ENCODE data around the gene SDF4.

SDF4 gene

GRCh38 chr1:1182491-1183220 lies 49.1 kb downstream of the SDF4 start:
- Histone ChIP-seq H3K9me3 (ENCODE audit: insufficient read depth, low read length) (no peaks in the 10 kb centered on the region), H3K27ac (ENCODE audit: low read length) (no peak overlapping the region), H3K27me3 (ENCODE audit: low read depth, low read length) (no peaks in the 10 kb centered on the region; the same call in 1 of the 2 replicates), H4K20me1 (ENCODE audit: insufficient read depth, low read length) (no peaks in the 10 kb centered on the region), H3K4me3 (ENCODE audit: low read length) (no peak overlapping the region), H3K36me3 (replicated peaks; ENCODE audit: low read depth, low read length) (no peaks in the 10 kb centered on the region), H2AFZ (ENCODE audit: low read depth, low read length) (no peak overlapping the region), H3K79me2 (ENCODE audit: low read length) (no peaks in the 10 kb centered on the region), H3K4me1 (ENCODE audit: low read length) (no peaks in the 10 kb centered on the region), H3K9ac (ENCODE audit: low read length) (no peak overlapping the region), H3K4me2 (ENCODE audit: low read length) (no peak overlapping the region)
- TF ChIP-seq CTCF (IDR thresholded peaks at IDR 0.05; ENCODE audit: low read depth, low read length): no peak
- no peak for TF ChIP-seq EZH2phosphoT487 (IDR thresholded peaks at IDR 0.05; ENCODE audit: low read depth)

DNA sequence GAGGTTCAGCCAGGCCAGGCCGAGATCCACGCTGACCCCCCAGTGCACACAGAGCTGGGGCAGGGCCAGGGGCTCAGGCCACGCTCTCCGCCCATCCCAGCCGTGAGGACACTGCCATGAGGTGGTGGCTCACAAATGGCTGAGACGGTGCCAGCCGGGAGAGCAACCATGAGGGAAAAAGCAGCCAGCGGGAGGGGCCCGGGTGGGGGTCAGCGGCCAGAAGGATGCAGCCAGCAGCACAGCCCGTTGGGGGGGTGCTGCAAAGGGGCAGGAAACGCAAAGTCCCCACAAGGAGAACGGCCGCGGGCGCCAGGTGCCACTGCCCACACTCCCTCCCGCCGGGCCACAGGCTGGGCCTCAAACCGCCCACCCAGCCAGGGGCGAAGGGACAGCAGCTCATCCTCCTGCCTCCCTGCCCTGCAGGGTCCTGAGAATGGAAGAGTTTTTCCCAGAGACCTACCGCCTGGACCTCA lies 49.8 kb downstream of the SDF4 start:
- H3K36me3 ChIP-seq (replicated peaks; ENCODE audit: low read depth, low read length): no peaks in the 10 kb centered on the region
- H3K9me3 ChIP-seq (ENCODE audit: insufficient read depth, low read length): no peaks in the 10 kb centered on the region
- H3K79me2 ChIP-seq (ENCODE audit: low read length): no peaks in the 10 kb centered on the region
- TF ChIP-seq EZH2phosphoT487 (IDR thresholded peaks at IDR 0.05; ENCODE audit: low read depth): no peak
- no peak for TF ChIP-seq CTCF (IDR thresholded peaks at IDR 0.05; ENCODE audit: low read depth, low read length)
- H3K4me1 ChIP-seq (ENCODE audit: low read length): no peaks in the 10 kb centered on the region
- no peak overlapping the region for H2AFZ ChIP-seq (ENCODE audit: low read depth, low read length)
- H3K4me3 ChIP-seq (ENCODE audit: low read length): no peak overlapping the region
- no peak overlapping the region for H3K27ac ChIP-seq (ENCODE audit: low read length)
- H3K9ac ChIP-seq (ENCODE audit: low read length): no peak overlapping the region
- no peaks in the 10 kb centered on the region; the same call in 1 of the 2 replicates for H3K27me3 ChIP-seq (ENCODE audit: low read depth, low read length)
- H4K20me1 ChIP-seq (ENCODE audit: insufficient read depth, low read length): no peaks in the 10 kb centered on the region
- H3K4me2 ChIP-seq (ENCODE audit: low read length): no peak overlapping the region

- H3K4me2 ChIP-seq (ENCODE audit: low read length): no peak overlapping the region
- H3K9ac ChIP-seq (ENCODE audit: low read length): no peak overlapping the region
- no peaks in the 10 kb centered on the region for H3K79me2 ChIP-seq (ENCODE audit: low read length)
- H2AFZ ChIP-seq (ENCODE audit: low read depth, low read length): no peak overlapping the region
- H4K20me1 ChIP-seq (ENCODE audit: insufficient read depth, low read length): no peaks in the 10 kb centered on the region
- H3K27ac ChIP-seq (ENCODE audit: low read length): no peak overlapping the region
- H3K4me1 ChIP-seq (ENCODE audit: low read length): no peaks in the 10 kb centered on the region
- no peak for TF ChIP-seq CTCF (IDR thresholded peaks at IDR 0.05; ENCODE audit: low read depth, low read length)
- TF ChIP-seq EZH2phosphoT487 (IDR thresholded peaks at IDR 0.05; ENCODE audit: low read depth): no peak
- H3K27me3 ChIP-seq (ENCODE audit: low read depth, low read length): no peaks in the 10 kb centered on the region; the same call in 1 of the 2 replicates
- no peaks in the 10 kb centered on the region for H3K9me3 ChIP-seq (ENCODE audit: insufficient read depth, low read length)
- H3K36me3 ChIP-seq (replicated peaks; ENCODE audit: low read depth, low read length): no peaks in the 10 kb centered on the region
- H3K4me3 ChIP-seq (ENCODE audit: low read length): no peak overlapping the region
Observed at GRCh38 chr1:1181129-1181937, 50.5 kb downstream of the SDF4 start.

Measured in OCI-LY3 (cell line).